CD4-positive, alpha-beta T cell (primary cell): ENCODE results near the gene ZKSCAN3. TPM values are rescaled to one million over a fixed set of nuclear protein-coding genes. Genes with fewer than 3 reads are reported as not detected.

Source experiments
- ATAC-seq: fragments of 200-7000 bp; cut with Tn5 transposase; one replicate; pipeline ENCODE4 v1.10.0; 2022; ENCODE audit warnings: mild to moderate bottlenecking; ENCODE audit not compliant: poor library complexity
- CTCF ChIA-PET: fragments of 350-600 bp; sonication (Branson Sonifier 250); formaldehyde crosslinking; loops from one replicate; lab custom pipeline; 2021; ENCODE audit warnings: antibody characterized with exemption, inconsistent platforms; lab: Charles Lee
- POLR2A ChIA-PET: fragments of 350-600 bp; sonication (Branson Sonifier 250); formaldehyde crosslinking; loops from one replicate; lab custom pipeline; 2021; ENCODE audit warnings: antibody characterized with exemption, inconsistent platforms; lab: Charles Lee
- DNase-seq, 14 experiments: peaks; one replicate each; pipeline ENCODE4 v3.0.0-alpha.2; 2013 to 2020; ENCODE audit warnings: mixed read lengths in 2 of 14
- H3K27ac ChIP-seq, 2 donors: one replicate each; pipeline versions ENCODE4 v1.5.1 to v1.7.0; 2013; ENCODE audit warnings: low read length in 2 of 2, low read depth in 1 of 2, mild to moderate bottlenecking in 1 of 2
- H3K27me3 ChIP-seq, 2 experiments: 1 replicate in 1 of 2; 2 replicates in 1 of 2; pipeline versions ENCODE4 v1.6.1 to v1.7.0; 2013; ENCODE audit warnings: low read length in 2 of 2, control low read depth in 1 of 2, mild to moderate bottlenecking in 1 of 2, moderate library complexity in 1 of 2; ENCODE audit not compliant: insufficient read depth in 2 of 2, control insufficient read depth in 1 of 2
- H3K36me3 ChIP-seq: one replicate; pipeline ENCODE4 v1.6.1; 2013; ENCODE audit warnings: low read length, control low read depth; ENCODE audit not compliant: insufficient read depth
- H3K4me1 ChIP-seq: one replicate; pipeline ENCODE4 v1.6.1; 2013; ENCODE audit warnings: low read length, control low read depth; ENCODE audit not compliant: insufficient read depth
- H3K4me3 ChIP-seq: one replicate; pipeline ENCODE4 v1.5.1; 2013; ENCODE audit warnings: mild to moderate bottlenecking, low read length, moderate library complexity
- H3K9me3 ChIP-seq, 2 experiments: 1 replicate in 1 of 2; 2 replicates in 1 of 2; pipeline versions ENCODE4 v1.6.1 to v1.7.0; 2013; ENCODE audit warnings: low read length in 2 of 2, mild to moderate bottlenecking in 2 of 2, control low read depth in 1 of 2, moderate library complexity in 1 of 2; ENCODE audit not compliant: control insufficient read depth in 1 of 2, insufficient read depth in 1 of 2
- H3K27ac Mint-ChIP-seq: one replicate; pipeline ENCODE4 v1.8.0; 2020; ENCODE audit warnings: mixed read lengths
- H3K27me3 Mint-ChIP-seq: one replicate; pipeline ENCODE4 v1.8.0; 2021; ENCODE audit warnings: mixed read lengths
- H3K36me3 Mint-ChIP-seq: one replicate; pipeline ENCODE4 v1.8.0; 2021; ENCODE audit warnings: low read depth, mixed read lengths
- H3K4me1 Mint-ChIP-seq: one replicate; pipeline ENCODE4 v1.8.0; 2021; ENCODE audit warnings: low read depth, mixed read lengths
- H3K4me3 Mint-ChIP-seq: one replicate; pipeline ENCODE4 v1.8.0; 2020; ENCODE audit warnings: mild to moderate bottlenecking, mixed read lengths
- H3K9me3 Mint-ChIP-seq: one replicate; pipeline ENCODE4 v1.8.0; 2020; ENCODE audit warnings: mixed read lengths
- intact Hi-C, 2 experiments: fragments of 100-400 bp; cut with DNase I in 1 of 2; cut with micrococcal nuclease in 1 of 2; formaldehyde crosslinking; loops; one replicate each; pipeline versions ENCODE4 v1.15.1 to v1.9.0; 2023 to 2025; cut with DNase I, micrococcal nuclease
- total RNA-seq, 174 experiments: library from RNA in 2 of 174; stranded (reverse) in 2 of 174; gene quantifications; one replicate each; pipeline ENCODE4 v1.2.3 and lab custom pipeline; 2021 to 2026
- TF ChIP-seq, protein P1 (sequence below): fragments of 200-600 bp; IDR thresholded peaks from one replicate; pipeline ENCODE4 v1.8.0; 2022; ENCODE audit warnings: antibody characterized with exemption, mild to moderate bottlenecking

ZKSCAN3 gene
- total RNA-seq, 2 experiments from 2014 or later, result 0.88 to 0.89 TPM

DNA sequence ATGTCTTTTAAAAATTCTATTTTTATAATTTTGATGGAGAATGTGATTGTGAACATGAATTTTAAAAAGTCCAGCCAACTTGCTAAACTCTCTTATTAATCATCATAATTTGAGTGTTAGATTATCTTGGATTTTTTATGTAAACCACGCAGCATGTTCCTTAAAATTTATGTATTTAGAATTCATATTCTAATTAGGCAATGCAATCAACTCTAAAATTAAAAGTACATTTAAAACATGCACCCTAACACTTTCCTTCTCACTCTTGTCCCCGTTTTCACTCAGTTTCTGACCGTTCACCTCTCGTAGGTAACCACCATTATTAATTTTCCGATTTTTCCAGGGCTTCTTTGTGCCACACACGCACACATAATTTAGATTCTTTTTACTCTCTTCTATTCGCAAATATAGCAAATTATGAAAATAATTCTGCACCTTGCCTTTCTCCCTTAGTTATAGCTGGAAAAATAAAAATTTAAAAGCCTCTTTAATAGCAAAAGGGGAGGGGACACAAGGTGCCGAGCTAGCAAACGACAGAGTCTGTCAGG, 329 bp upstream of the ZKSCAN3 start:
- CTCF ChIA-PET, result interaction anchor here (0.6 to 0.8 kb wide), 2 partner anchors 82 to 824 kb away, joined by 3 read pairs; partner anchors contain the start of gene ZSCAN26
- DNase-seq (no peak), ATAC-seq (no peak)
- Mint-ChIP-seq H3K36me3 (peaks cover 9% of the 10 kb centered on the region), H3K4me1 (peaks cover 43% of the 10 kb centered on the region), H3K27me3 (peaks cover 31% of the 10 kb centered on the region), H3K4me3 (peak overlapping the region; percentile 99), H3K9me3 (no peaks in the 10 kb centered on the region), H3K27ac (peak overlapping the region; percentile 85)
- H3K27me3 ChIP-seq, result peaks cover 0 to 11% of the 10 kb centered on the region in 2 experiments
- no peaks in the 10 kb centered on the region for H3K36me3 ChIP-seq
- H3K27ac ChIP-seq, result no peak overlapping the region
- POLR2A ChIA-PET, result interaction anchor here (0.6 to 3.5 kb wide), 13 partner anchors 13 to 1202 kb away, joined by 3 to 21 read pairs (median 3); partner anchors contain the start of genes ZKSCAN4, ZKSCAN8, ZSCAN16 and ZSCAN26
- H3K4me3 ChIP-seq, result peak overlapping the region; percentile 73
- no peaks in the 10 kb centered on the region for H3K9me3 ChIP-seq
- H3K4me1 ChIP-seq, result peaks cover 13% of the 10 kb centered on the region
- TF ChIP-seq, protein P1, sequence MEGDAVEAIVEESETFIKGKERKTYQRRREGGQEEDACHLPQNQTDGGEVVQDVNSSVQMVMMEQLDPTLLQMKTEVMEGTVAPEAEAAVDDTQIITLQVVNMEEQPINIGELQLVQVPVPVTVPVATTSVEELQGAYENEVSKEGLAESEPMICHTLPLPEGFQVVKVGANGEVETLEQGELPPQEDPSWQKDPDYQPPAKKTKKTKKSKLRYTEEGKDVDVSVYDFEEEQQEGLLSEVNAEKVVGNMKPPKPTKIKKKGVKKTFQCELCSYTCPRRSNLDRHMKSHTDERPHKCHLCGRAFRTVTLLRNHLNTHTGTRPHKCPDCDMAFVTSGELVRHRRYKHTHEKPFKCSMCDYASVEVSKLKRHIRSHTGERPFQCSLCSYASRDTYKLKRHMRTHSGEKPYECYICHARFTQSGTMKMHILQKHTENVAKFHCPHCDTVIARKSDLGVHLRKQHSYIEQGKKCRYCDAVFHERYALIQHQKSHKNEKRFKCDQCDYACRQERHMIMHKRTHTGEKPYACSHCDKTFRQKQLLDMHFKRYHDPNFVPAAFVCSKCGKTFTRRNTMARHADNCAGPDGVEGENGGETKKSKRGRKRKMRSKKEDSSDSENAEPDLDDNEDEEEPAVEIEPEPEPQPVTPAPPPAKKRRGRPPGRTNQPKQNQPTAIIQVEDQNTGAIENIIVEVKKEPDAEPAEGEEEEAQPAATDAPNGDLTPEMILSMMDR, result no peak
- intact Hi-C loops, result loop anchor here in 1 of 2 experiments (1.0 to 5.0 kb wide), 2 partner anchors 50 to 82 kb away; partner anchors contain the start of genes ZSCAN12 and ZSCAN26

DNA sequence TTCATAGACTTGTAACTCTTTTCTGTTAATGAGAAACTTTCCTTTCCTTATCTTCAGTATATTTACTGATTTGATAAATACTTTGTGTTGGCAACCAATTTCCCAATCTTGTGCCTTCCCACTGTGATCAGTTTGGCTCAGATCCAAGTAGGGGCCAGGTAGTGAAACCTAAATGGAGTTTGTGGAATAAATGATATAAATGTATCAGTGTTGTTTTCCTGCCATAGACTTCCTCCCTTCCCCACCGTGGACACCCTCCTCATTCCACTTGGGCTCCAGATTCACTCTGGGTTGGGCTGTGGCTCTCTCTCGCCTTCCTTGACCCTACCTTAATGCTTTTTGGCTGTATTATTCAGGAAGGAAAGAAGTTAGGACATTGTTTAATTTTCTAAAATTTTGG, 1.3 kb downstream of the ZKSCAN3 start:
- Mint-ChIP-seq H3K27ac (no peak overlapping the region), H3K27me3 (peaks cover 17% of the 10 kb centered on the region), H3K4me3 (peak overlapping the region; percentile 99), H3K9me3 (no peaks in the 10 kb centered on the region), H3K4me1 (peaks cover 52% of the 10 kb centered on the region), H3K36me3 (peaks cover 9% of the 10 kb centered on the region)
- DNase-seq (no peak), ATAC-seq (no peak)
- POLR2A ChIA-PET, result interaction anchor here (1.1 to 2.2 kb wide), 2 partner anchors 16 to 210 kb away, joined by 5 to 15 read pairs; partner anchors contain the start of genes ZKSCAN8 and ZSCAN31
- H3K27me3 ChIP-seq, result peaks cover 0 to 6% of the 10 kb centered on the region in 2 experiments
- peaks cover 22% of the 10 kb centered on the region for H3K4me1 ChIP-seq
- TF ChIP-seq, protein P1, result no peak
- intact Hi-C loops, result loop anchor here in 1 of 2 experiments (5.0 kb wide), 3 partner anchors 91 to 269 kb away; partner anchors contain the start of genes ZKSCAN4, ZNF165 and ZSCAN23
- no peak overlapping the region for H3K27ac ChIP-seq
- no peaks in the 10 kb centered on the region for H3K36me3 ChIP-seq
- CTCF ChIA-PET, result interaction anchor here (0.8 to 1.2 kb wide), 2 partner anchors 74 to 84 kb away, joined by 3 read pairs; partner anchors contain the start of gene ZSCAN26
- H3K9me3 ChIP-seq, result no peaks in the 10 kb centered on the region
- H3K4me3 ChIP-seq, result no peak overlapping the region

DNA sequence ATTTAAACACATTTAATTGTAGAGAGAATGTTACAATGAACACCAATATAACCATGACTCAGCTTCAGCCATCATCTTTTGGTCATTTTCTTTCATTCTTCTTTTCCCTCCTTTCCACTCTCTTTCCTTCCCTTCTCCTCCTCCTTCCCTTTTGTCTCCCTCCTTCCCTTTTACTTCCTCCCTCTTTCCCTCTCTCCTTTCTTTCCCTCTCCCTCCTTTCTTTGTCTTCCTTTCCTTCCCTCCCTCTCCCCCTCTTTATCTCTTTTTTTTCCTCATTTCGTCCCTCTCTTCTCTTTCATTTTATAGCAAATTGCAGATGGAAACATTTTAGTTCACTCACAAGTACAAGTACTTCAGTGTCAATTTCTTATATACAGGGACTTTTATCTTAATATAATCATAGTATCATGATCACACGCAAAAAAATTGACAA, 1.8 kb downstream of the ZKSCAN3 start:
- peaks cover 14% of the 10 kb centered on the region for H3K27me3 Mint-ChIP-seq
- H3K4me1 ChIP-seq, result peaks cover 26% of the 10 kb centered on the region
- CTCF ChIA-PET, result no interaction called here
- DNase-seq (no peak), ATAC-seq (no peak)
- no peak overlapping the region for H3K27ac Mint-ChIP-seq
- intact Hi-C loops, result loop anchor here in 1 of 2 experiments (5.0 kb wide), 3 partner anchors 91 to 269 kb away; partner anchors contain the start of genes ZKSCAN4, ZNF165 and ZSCAN23
- POLR2A ChIA-PET, result interaction anchor here (1.1 to 2.2 kb wide), 2 partner anchors 16 to 210 kb away, joined by 5 to 15 read pairs; partner anchors contain the start of genes ZKSCAN8 and ZSCAN31
- H3K4me1 Mint-ChIP-seq, result peaks cover 56% of the 10 kb centered on the region
- H3K4me3 ChIP-seq, result no peak overlapping the region
- no peak overlapping the region for H3K27ac ChIP-seq
- TF ChIP-seq, protein P1, result no peak
- H3K9me3 Mint-ChIP-seq, result no peaks in the 10 kb centered on the region
- no peaks in the 10 kb centered on the region for H3K36me3 ChIP-seq
- H3K36me3 Mint-ChIP-seq, result peaks cover 9% of the 10 kb centered on the region
- peaks cover 0 to 6% of the 10 kb centered on the region in 2 experiments for H3K27me3 ChIP-seq
- peak overlapping the region; percentile 99 for H3K4me3 Mint-ChIP-seq
- H3K9me3 ChIP-seq, result no peaks in the 10 kb centered on the region
